WERI-Rb-1 (cell line): ENCODE data around the gene OSMR.

ENCODE experiments used
- DNase-seq: peaks from one replicate; pipeline ENCODE4 v3.0.0-alpha.2; 2020
- H3K27ac ChIP-seq: fragments of 250-450 bp; sonication (Bioruptor Pico); 2 replicates; pipeline ENCODE4 v1.5.1; 2020; ENCODE audit warnings: mild to moderate bottlenecking, moderate library complexity
- H3K27me3 ChIP-seq: fragments of 250-450 bp; sonication (Bioruptor Pico); 2 replicates; pipeline ENCODE4 v1.5.1; 2021; ENCODE audit warnings: mild to moderate bottlenecking, low read depth, moderate library complexity; ENCODE audit not compliant: insufficient read depth, severe bottlenecking
- H3K36me3 ChIP-seq: fragments of 250-450 bp; sonication (Bioruptor Pico); 2 replicates; pipeline ENCODE4 v1.5.1; 2020; ENCODE audit warnings: mild to moderate bottlenecking, moderate library complexity
- H3K4me3 ChIP-seq: 2 replicates; pipeline ENCODE4 v1.5.1; 2011; ENCODE audit warnings: low read depth, mild to moderate bottlenecking, control low read depth, low read length
- H3K9me3 ChIP-seq: fragments of 250-450 bp; sonication (Bioruptor Pico); 2 replicates; pipeline ENCODE4 v1.5.1; 2021; ENCODE audit warnings: mild to moderate bottlenecking, moderate library complexity; ENCODE audit not compliant: severe bottlenecking
- CTCF ChIP-seq: IDR thresholded peaks from 2 replicates; pipeline ENCODE4 v1.5.1; 2011; ENCODE audit warnings: low read depth, mild to moderate bottlenecking, control low read depth, inconsistent platforms, low read length

Gene OSMR

DNA sequence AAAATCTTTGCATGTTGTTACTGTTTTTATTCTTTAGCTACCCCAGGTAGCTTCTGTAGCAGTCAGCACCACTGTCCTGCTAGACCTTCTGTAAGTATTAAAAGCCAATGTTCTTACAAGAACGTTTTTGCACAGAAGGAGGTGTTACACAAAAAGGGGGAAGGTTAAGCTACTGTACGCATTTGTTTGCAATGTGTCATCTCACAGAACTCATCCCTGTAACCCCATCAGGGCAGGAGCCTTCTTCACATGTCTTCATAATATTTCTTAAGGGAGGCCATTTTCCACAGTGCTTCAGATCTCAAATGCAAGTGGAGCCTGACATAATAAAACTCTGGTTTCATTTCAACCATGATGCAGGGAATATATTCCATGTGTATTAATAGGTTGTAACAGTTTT is 67.9 kb downstream of the OSMR start:
- Histone ChIP-seq H3K27ac (no peak overlapping the region), H3K36me3 (no peaks in the 10 kb centered on the region), H3K27me3 (no peaks in the 10 kb centered on the region), H3K9me3 (no peaks in the 10 kb centered on the region), H3K4me3 (no peak overlapping the region)
- TF ChIP-seq CTCF, result no peak
- DNase-seq, result no peak

- no peak for TF ChIP-seq CTCF
- no peaks in the 10 kb centered on the region for H3K9me3 ChIP-seq
- no peak overlapping the region for H3K4me3 ChIP-seq
- no peaks in the 10 kb centered on the region for H3K36me3 ChIP-seq
- DNase-seq, result no peak
- H3K27me3 ChIP-seq, result no peaks in the 10 kb centered on the region
- no peak overlapping the region for H3K27ac ChIP-seq
These were observed 71.0 kb downstream of the OSMR start for GRCh38 chr5:38916802-38917201.

DNA sequence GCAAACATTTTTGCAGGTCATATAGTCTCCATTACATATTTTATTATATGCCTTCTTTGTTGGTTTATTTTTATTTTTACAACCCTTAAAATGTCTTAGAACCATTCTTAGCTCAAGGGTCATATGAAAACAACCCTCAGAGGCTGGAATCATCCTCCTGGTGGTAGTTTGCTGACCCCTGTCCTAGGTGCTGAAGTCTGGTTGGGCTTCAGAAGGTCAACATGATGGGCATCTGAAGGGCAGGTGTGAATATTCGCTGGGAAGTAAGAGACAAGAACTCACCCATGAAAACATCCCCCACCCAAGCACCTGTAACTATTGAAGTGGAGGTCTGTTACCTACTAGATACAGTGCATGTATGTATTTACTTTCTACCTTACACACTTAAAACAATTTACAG is 75.4 kb downstream of the OSMR start:
- Histone ChIP-seq H3K27me3 (no peaks in the 10 kb centered on the region), H3K36me3 (no peaks in the 10 kb centered on the region), H3K27ac (no peak overlapping the region), H3K4me3 (no peak overlapping the region), H3K9me3 (no peaks in the 10 kb centered on the region)
- DNase-seq, result no peak
- TF ChIP-seq CTCF, result no peak

- no peaks in the 10 kb centered on the region for H3K9me3 ChIP-seq
- no peak overlapping the region for H3K4me3 ChIP-seq
- H3K36me3 ChIP-seq, result no peaks in the 10 kb centered on the region
- peak; percentile 89 for TF ChIP-seq CTCF
- no peaks in the 10 kb centered on the region for H3K27me3 ChIP-seq
- peak; percentile 62 for DNase-seq
- no peak overlapping the region for H3K27ac ChIP-seq
These were observed 76.4 kb downstream of the OSMR start for GRCh38 chr5:38922199-38922598.

- no peak for DNase-seq
- no peaks in the 10 kb centered on the region for H3K36me3 ChIP-seq
- no peaks in the 10 kb centered on the region for H3K9me3 ChIP-seq
- H3K27me3 ChIP-seq, result no peaks in the 10 kb centered on the region
- no peak overlapping the region for H3K27ac ChIP-seq
- no peak for TF ChIP-seq CTCF
- no peak overlapping the region for H3K4me3 ChIP-seq
These were observed 78.0 kb downstream of the OSMR start for GRCh38 chr5:38923661-38924451.
